ENCODE results near the gene HMCN1.

- TF ChIP-seq SUZ12 (IDR thresholded peaks at IDR 0.05; ENCODE audit: extremely low read depth, insufficient read depth, insufficient read length) (no peak), ZNF274 (IDR thresholded peaks at IDR 0.05; ENCODE audit: low read depth, low read length) (no peak), YY1 (IDR thresholded peaks at IDR 0.05; ENCODE audit: insufficient read depth, insufficient read length) (no peak)
These were observed 345.0 kb downstream of the HMCN1 start for GRCh38 chr1:186079084-186079684.

All from NT2/D1 (cell line).